Activated naive CD4-positive, alpha-beta T cell treated with anti-CD3 and anti-CD28 coated beads, Interleukin-2, amount 50 U/mL, for 24 hours (primary cell): Measurements from ENCODE around the gene PTPN23.
A peak's percentile ranks its signal among the peaks of the same experiment; 100 is the strongest.
"Not testable (repeated sequence)": the region's sequence is repeated elsewhere in the genome, so short reads cannot be mapped to it uniquely, and the experiment has no call there.

Experiments used
- H3K27ac Mint-ChIP-seq: one replicate; pipeline ENCODE4 v1.8.0; 2021; ENCODE audit warnings: mild to moderate bottlenecking, mixed read lengths
- H3K27me3 Mint-ChIP-seq: one replicate; pipeline ENCODE4 v1.8.0; 2021; ENCODE audit warnings: mixed read lengths
- H3K36me3 Mint-ChIP-seq: one replicate; pipeline ENCODE4 v1.8.0; 2021; ENCODE audit warnings: mixed read lengths
- H3K4me1 Mint-ChIP-seq: one replicate; pipeline ENCODE4 v1.8.0; 2021; ENCODE audit warnings: mixed read lengths
- H3K4me3 Mint-ChIP-seq: one replicate; pipeline ENCODE4 v1.8.0; 2021; ENCODE audit warnings: mild to moderate bottlenecking, mixed read lengths
- H3K9me3 Mint-ChIP-seq: one replicate; pipeline ENCODE4 v1.8.0; 2021; ENCODE audit warnings: mixed read lengths

PTPN23 gene

DNA sequence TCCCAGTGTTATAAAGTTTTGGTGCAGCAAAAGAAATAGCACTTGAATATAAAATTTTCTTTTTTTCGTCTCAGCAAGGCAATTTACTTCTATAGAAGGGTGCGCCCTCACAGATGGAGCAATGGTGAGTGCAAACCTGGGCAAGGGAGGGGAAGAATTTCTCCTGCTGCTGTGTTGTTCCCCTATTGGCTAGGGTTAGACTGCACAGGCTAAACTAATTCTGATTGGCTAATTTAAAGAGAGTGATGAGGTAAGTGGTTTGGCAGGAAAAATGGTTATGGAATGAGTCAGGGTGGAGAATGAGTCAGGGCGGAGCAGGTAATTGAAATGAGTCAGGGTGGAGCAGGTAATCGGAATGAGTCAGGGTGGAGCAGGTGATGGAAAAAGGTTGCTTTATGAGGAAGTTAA, 20.7 kb upstream of the PTPN23 start:
- Mint-ChIP-seq H3K27ac (peak overlapping the region; percentile 63), H3K9me3 (peaks cover 11% of the 10 kb centered on the region), H3K4me1 (peaks cover 22% of the 10 kb centered on the region), H3K36me3 (peaks cover 15% of the 10 kb centered on the region)
- not testable (repeated sequence) for H3K27me3 Mint-ChIP-seq, H3K4me3 Mint-ChIP-seq

DNA sequence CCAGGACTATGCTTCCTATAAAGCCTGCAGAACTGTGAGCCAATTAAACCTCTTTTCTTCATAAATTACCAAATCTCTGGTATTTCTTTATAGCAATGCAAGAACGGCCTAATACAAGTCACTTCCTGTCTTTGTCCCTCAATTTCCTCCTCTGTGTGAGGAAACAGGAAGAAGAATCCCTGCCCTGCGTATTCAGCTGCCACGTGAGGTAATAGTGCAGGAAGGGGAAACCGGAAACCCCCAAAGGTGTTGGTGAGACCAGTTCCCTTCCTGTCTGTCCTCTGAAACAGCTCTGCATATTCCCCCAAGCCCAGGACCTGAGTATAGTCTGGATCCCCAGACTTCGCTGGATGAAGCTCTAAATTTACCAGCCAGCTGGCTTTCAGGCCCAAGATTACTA, 18.1 kb upstream of the PTPN23 start:
- peak overlapping the region; percentile 41 for H3K4me3 Mint-ChIP-seq

DNA sequence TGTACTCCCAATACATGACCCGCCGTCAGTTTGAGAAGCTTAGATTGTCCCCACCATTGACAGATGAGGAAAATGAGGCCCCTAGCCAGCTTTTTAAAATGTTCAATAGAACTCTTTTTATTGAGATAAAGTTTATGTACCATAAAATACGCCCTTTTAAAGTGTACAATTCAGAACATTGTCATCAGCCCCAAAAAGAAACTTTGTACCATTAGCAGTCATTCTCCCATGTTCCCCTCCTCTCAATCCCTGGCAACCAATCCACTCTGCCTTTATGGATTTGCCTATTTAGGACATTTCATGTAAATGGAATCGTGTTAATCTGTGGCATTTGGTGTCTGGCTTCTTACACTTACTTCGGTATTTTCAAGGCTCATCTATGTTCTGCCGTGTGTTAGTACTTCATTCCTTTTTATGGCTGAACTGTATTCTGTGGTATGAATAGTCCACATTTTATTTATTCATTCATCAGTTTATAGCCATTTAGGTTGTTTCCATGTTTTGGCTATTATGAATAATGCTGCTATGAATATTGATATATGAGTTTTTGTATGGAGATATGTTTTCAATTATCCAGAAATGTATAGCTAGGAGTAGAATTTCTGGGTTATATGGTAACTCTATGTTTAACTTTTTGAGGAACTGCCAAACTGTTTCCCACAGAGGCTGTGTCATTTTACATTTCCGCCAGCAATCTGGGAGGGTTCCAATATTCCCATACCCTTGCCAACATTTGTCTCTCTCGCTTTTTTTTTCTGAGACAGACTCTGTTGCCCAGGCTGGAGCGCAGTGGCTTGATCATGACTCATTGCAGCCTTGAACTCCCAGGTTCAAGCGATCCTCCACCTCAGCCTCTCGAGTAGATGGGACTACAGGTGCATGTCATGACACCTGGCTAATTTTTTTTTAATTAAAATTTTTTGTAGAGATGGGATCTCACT, 15.3 kb upstream of the PTPN23 start:
- Mint-ChIP-seq H3K27ac (peak overlapping the region; percentile 14), H3K36me3 (peaks cover 6% of the 10 kb centered on the region), H3K4me3 (no peak overlapping the region), H3K4me1 (peaks cover 17% of the 10 kb centered on the region), H3K27me3 (no peaks in the 10 kb centered on the region), H3K9me3 (peaks cover 5% of the 10 kb centered on the region)

More for the DNA sequence above, 18.1 kb upstream of the PTPN23 start:
- peak overlapping the region; percentile 90 for H3K27ac Mint-ChIP-seq
- H3K9me3 Mint-ChIP-seq = peaks cover 11% of the 10 kb centered on the region
- H3K36me3 Mint-ChIP-seq = peaks cover 15% of the 10 kb centered on the region
- H3K27me3 Mint-ChIP-seq = peaks cover 2% of the 10 kb centered on the region
- peaks cover 22% of the 10 kb centered on the region for H3K4me1 Mint-ChIP-seq

DNA sequence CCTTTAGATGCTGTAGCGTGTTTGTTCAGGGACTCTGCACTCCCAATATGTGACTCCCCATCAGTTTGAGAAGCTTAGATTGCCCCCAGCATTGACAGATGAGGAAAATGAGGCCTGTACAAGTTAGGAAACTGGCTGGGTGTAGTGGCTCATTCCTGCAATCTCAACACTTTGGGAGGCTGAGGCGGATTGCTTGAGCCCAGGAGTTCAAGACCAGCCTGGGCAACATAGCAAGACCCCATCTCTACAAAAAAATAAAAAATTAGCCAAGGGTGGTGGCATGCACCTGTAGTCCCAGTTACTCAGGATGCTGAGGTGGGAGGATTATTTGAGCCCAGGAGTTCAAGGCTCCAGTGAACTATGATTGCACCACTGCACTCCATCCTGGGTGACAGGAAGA, 14.0 kb upstream of the PTPN23 start:
- H3K27me3 Mint-ChIP-seq = no peaks in the 10 kb centered on the region
- H3K9me3 Mint-ChIP-seq = peaks cover 5% of the 10 kb centered on the region
- H3K36me3 Mint-ChIP-seq = peaks cover 6% of the 10 kb centered on the region
- H3K27ac Mint-ChIP-seq = no peak overlapping the region
- no peak overlapping the region for H3K4me3 Mint-ChIP-seq
- peaks cover 16% of the 10 kb centered on the region for H3K4me1 Mint-ChIP-seq

DNA sequence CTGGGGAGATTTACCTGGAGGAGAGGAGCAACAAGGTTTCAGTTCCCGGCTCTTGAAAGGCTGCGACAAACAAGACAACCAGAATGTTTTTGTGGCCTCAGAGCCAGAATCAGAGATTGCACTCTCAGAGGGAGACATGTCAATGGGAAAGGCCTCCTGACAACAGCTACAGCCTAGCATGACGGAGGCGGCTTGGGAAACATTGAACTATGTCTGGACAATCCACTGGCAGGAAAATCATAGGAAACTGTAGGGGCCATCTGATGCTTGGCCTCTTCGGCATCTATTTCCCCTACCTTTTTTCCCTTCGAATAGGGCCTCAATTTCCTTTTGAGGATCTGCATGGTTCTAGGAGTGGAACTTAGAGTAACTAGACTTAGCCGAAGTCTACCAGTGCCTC, 13.2 kb upstream of the PTPN23 start:
- Mint-ChIP-seq H3K4me1 (peaks cover 11% of the 10 kb centered on the region), H3K9me3 (peaks cover 1% of the 10 kb centered on the region), H3K36me3 (peaks cover 3% of the 10 kb centered on the region), H3K27ac (no peak overlapping the region), H3K4me3 (no peak overlapping the region), H3K27me3 (no peaks in the 10 kb centered on the region)

DNA sequence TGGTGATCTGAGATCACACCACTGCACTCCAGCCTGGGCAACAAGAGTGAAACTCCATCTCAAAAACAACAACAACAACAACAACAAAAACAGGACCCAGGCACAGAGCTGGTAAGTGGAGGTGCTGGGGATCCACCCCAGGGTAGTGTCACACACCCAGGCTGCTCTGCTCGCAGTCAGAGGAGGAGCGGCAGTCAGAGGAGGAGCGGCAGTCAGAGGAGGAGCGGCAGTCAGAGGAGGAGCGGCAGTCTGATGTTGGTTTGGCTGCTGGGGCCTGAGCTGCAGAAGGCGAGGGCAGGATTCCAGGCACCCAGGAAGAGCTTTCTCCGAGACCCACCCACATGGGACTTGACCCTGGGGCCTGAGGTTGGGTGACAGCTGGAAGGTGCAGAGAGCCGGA, 10.8 kb upstream of the PTPN23 start:
- not testable (repeated sequence) for H3K4me3 Mint-ChIP-seq, H3K36me3 Mint-ChIP-seq, H3K9me3 Mint-ChIP-seq, H3K27ac Mint-ChIP-seq, H3K4me1 Mint-ChIP-seq, H3K27me3 Mint-ChIP-seq

DNA sequence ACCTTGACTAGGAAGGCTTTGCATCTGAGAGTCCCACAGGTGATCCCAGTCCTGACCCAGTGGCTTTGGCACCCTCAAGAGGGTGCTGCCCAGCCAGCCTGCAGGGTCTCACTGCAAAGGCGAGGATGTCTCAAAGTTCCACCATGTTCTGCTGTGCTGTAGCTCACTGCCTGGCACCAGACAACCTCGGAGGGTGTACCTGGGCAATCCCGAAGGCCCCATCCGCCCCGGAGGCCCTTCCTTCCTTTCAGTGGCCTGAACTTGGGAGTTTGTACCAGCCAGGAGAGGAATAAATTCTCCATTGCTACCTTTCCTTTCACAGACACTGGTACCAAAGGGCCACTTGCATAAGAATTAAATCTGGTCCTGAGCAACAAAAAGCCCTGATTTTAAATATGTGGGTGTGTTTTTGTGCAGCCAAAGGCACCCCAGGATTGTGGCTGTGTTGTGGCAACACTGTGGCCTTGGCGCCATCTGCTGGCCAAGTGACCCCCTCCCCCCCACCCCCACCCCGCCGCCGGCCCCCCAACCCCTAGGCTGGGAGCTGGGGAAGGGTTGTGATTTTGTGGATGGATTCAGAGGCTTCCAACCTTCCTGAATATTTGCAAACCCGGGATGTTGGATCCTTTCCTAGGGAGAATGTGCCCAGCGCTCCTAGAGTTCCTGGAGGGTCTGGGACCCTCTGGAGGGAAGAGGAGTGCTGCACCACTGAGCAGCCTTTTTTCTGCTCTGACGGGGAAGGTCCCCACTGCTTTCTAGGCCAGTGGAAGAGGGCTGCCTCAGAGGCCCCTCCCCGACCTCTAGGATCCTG, 9.7 kb upstream of the PTPN23 start:
- no peak overlapping the region for H3K27ac Mint-ChIP-seq
- H3K36me3 Mint-ChIP-seq = no peaks in the 10 kb centered on the region
- H3K4me3 Mint-ChIP-seq = no peak overlapping the region
- H3K9me3 Mint-ChIP-seq = no peaks in the 10 kb centered on the region
- H3K4me1 Mint-ChIP-seq = no peaks in the 10 kb centered on the region
- no peaks in the 10 kb centered on the region for H3K27me3 Mint-ChIP-seq

DNA sequence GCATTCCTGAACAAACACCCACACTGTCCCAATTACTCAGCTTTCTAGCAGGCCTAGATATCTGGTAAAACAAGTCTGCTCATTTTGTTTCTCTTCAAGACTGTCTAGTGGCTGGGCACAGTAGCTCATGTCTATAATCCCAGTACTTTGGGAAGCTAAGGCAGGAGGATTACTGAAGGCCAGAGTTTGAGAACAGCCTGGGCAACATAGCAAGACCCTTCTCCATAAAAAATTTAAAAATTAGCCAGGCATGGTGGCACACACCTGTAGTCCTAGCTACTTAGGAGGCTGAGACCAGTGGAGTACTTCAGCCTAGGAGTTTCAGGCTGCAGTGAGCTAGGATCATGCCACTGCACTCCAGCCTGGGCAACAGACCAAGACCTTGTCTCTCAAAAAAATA, 6.2 kb upstream of the PTPN23 start:
- Mint-ChIP-seq H3K27me3 (no peaks in the 10 kb centered on the region), H3K4me3 (no peak overlapping the region), H3K9me3 (no peaks in the 10 kb centered on the region), H3K27ac (no peak overlapping the region), H3K36me3 (peaks cover under 1% of the 10 kb centered on the region), H3K4me1 (peaks cover 10% of the 10 kb centered on the region)

DNA sequence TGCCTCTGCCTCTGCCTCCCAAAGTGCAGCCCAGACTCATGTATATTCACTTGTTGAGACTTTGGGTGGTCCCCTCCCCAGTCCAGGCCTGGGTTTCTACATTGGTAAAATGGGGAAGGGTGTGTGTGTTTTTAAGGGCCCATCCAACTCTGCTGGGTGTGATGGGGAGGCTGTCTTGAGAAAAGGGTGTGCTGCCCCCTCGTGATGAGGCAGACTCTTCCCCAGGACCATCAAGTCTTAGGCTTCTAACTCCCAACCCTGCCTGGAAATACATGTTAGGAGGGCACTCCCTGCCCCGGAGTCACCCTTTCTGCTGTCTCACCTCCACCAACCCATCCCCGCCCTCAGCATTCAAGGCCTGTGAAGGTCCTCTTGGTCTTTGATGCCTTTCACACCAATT, 4.4 kb upstream of the PTPN23 start:
- H3K9me3 Mint-ChIP-seq = no peaks in the 10 kb centered on the region
- no peak overlapping the region for H3K27ac Mint-ChIP-seq
- H3K4me3 Mint-ChIP-seq = no peak overlapping the region
- no peaks in the 10 kb centered on the region for H3K27me3 Mint-ChIP-seq
- peaks cover 21% of the 10 kb centered on the region for H3K4me1 Mint-ChIP-seq
- peaks cover 4% of the 10 kb centered on the region for H3K36me3 Mint-ChIP-seq

DNA sequence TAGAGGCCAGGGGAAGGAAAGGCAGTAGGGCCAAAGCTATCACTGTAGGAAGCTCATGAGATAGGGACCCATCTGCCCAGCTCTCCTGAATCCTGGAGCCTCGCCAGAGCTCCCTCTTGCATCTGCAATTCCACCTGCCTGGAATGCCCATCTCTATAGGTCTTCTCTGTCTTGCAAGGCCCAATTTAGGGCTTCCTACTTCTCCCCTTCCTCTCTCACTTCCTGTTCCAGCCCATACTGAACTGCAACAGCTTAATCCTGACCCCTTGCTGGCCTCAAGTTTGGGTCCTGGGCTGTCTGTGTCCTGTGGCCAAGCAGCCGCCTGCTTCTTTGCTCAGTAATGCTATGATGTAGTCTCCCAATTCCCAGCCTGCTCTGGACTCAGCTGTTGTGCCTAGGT, 3.6 kb upstream of the PTPN23 start:
- H3K27me3 Mint-ChIP-seq = no peaks in the 10 kb centered on the region
- H3K27ac Mint-ChIP-seq = no peak overlapping the region
- H3K9me3 Mint-ChIP-seq = no peaks in the 10 kb centered on the region
- no peak overlapping the region for H3K4me3 Mint-ChIP-seq
- H3K4me1 Mint-ChIP-seq = peaks cover 28% of the 10 kb centered on the region
- peaks cover 4% of the 10 kb centered on the region for H3K36me3 Mint-ChIP-seq

DNA sequence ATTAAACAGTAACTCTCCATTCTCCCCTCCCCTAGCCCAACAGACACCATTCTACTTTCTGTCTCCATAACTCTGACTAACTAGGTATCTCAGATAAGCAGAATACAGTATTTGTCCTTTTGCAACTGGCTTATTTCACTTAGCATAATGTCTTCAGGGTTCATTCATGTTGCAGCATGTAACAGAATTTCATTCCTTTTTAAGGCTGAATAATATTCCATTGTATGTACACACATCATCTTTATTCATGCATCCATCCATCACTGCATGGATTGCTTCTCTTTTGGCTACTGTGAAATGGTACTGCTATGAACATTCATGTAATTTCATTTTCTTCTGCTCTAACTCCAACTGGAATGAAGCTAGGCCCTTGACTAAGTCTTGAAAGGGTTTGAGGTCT, 2.0 kb upstream of the PTPN23 start:
- Mint-ChIP-seq H3K27me3 (no peaks in the 10 kb centered on the region), H3K36me3 (peaks cover 4% of the 10 kb centered on the region), H3K4me3 (no peak overlapping the region), H3K9me3 (no peaks in the 10 kb centered on the region), H3K4me1 (peaks cover 43% of the 10 kb centered on the region), H3K27ac (no peak overlapping the region)

DNA sequence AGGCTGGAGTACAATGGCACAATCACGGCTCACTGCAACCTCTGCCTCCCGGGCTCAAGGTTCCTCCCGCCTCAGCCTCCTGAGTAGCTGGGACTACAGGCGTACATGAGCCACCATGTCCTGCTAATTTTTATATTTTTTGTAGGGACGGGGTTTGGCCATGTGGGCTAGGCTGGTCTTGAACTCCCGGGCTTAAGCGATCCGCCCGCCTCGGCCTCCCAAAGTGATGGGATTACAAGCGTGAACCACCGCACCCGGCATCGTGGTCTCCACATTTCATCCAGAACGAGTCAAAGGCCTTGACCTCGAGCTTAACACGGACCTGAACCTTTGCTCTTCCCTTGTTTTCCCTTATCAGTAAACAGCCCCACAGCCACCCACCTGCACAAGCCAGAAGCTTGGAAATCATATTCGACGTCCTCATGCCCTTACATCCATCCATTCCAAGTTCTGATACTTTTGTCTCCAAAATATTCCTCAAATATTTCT, 1.4 kb upstream of the PTPN23 start:
- peak overlapping the region; percentile 98 for H3K4me3 Mint-ChIP-seq
- H3K27me3 Mint-ChIP-seq = no peaks in the 10 kb centered on the region
- peaks cover 4% of the 10 kb centered on the region for H3K36me3 Mint-ChIP-seq
- H3K27ac Mint-ChIP-seq = peak overlapping the region; percentile 100
- peaks cover 45% of the 10 kb centered on the region for H3K4me1 Mint-ChIP-seq
- H3K9me3 Mint-ChIP-seq = no peaks in the 10 kb centered on the region

DNA sequence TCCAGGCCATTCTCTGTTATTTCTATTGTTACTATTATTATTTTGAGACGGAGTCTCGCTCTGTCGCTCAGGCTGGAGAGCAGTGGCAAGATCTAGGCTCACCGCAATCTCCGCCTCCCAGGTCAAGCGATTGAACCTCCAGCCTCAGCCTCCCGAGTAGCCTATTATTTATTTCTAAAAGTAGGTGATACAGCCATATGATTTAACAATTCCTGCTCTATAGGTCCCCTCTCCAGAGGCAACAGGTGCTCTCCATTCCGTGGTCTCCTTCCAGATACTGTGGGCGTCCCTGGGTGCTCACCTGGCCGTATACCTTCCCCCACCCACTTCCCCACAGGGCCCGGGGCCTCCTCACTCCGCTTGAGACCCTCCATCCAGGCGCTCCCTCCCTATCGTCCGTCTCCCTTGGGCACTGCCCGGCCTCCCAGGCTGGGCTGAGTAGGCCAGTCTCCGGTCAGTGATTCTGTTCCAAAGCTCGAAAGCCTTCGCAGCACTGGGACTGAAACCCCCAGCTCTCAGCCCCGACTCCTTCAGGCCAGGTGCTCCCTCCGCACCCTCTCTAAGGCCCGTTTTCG, 708 bp upstream of the PTPN23 start:
- peak overlapping the region; percentile 100 for H3K27ac Mint-ChIP-seq
- peaks cover 4% of the 10 kb centered on the region for H3K36me3 Mint-ChIP-seq
- H3K27me3 Mint-ChIP-seq = no peaks in the 10 kb centered on the region
- peaks cover 45% of the 10 kb centered on the region for H3K4me1 Mint-ChIP-seq
- no peaks in the 10 kb centered on the region for H3K9me3 Mint-ChIP-seq
- H3K4me3 Mint-ChIP-seq = peak overlapping the region; percentile 98

DNA sequence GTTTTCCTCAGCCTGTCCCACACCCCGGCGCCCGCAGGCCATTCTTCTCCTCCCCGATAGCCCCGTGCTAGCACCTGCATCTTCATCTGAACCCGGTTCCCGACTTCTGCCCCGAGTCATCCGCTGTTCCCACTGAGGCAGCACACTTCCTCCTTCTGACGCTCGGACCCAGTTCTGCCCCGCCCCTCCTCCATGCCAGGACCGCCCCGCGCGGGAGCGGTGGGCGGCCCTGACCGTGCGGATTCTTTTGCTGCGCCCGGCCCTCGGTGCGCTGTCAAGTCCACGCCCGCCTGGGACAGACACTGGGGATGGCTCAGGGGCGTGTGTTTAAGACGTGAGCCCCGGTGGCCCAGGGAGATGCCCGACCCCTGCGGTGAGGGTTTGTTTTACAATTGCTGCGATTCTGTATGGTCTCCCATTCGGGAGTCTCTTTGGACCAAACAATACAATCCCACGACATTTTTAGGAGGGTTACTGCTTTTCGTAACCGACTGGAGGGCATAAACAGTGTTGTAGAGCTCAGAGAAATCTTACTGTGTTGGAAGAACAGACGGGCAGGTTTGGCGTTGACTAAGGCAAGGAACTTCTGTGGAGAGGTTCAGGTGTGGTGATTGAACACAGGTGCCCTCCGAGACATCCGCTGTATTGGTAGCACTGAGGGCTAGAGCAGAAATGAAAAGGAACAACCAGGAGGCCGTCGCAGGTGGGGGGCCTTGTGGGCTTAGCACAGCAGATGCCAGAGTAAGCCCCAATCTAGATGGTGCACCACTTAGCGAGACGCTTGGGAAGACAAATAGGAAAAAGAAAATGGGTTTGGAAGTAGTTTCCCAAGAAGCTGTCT, 716 bp downstream of the PTPN23 start:
- H3K36me3 Mint-ChIP-seq = peaks cover 6% of the 10 kb centered on the region
- H3K9me3 Mint-ChIP-seq = no peaks in the 10 kb centered on the region
- peak overlapping the region; percentile 94 for H3K27ac Mint-ChIP-seq
- H3K4me1 Mint-ChIP-seq = peaks cover 53% of the 10 kb centered on the region
- H3K4me3 Mint-ChIP-seq = peak overlapping the region; percentile 98
- no peaks in the 10 kb centered on the region for H3K27me3 Mint-ChIP-seq

DNA sequence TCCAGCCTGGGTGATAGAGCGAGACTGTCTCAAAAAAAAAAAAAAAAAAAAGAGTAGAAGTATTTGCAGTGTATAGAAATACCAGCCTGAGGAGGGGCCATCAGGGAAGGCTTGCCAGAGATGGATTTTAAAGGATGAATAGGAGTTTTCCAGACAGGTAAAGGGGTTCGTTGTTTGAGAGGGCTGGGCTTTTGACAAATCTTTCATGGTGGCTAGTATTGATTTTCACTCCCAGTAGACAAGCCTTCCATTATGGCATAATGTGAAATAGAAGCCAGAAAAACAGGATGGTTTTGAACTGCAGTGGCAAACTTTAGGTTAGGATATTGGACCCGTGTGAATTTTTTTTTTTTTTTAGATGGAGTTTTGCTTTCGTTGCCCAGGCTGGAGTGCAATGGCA, 3.6 kb downstream of the PTPN23 start:
- H3K4me3 Mint-ChIP-seq = no peak overlapping the region
- H3K9me3 Mint-ChIP-seq = no peaks in the 10 kb centered on the region
- H3K4me1 Mint-ChIP-seq = peaks cover 56% of the 10 kb centered on the region
- H3K27me3 Mint-ChIP-seq = no peaks in the 10 kb centered on the region
- H3K36me3 Mint-ChIP-seq = peaks cover 6% of the 10 kb centered on the region
- H3K27ac Mint-ChIP-seq = no peak overlapping the region
